Aorta (tissue), 5 donors: ENCODE measurements around the gene MTCL3.

ENCODE experiments used
- ATAC-seq: fragments of 200-7000 bp; cut with Tn5 transposase; one replicate; pipeline ENCODE4 v1.9.1; 2022; ENCODE audit warnings: moderate library complexity; ENCODE audit not compliant: low FRiP score
- DNase-seq, 2 donors: peaks; one replicate each; pipeline ENCODE4 v3.0.0-alpha.2; 2020
- H3K27ac ChIP-seq, 2 donors: one replicate each; pipeline ENCODE4 v1.5.1; 2013; ENCODE audit warnings: low read length in 2 of 2, mild to moderate bottlenecking in 2 of 2, moderate library complexity in 2 of 2, control low read depth in 1 of 2, inconsistent platforms in 1 of 2, low read depth in 1 of 2
- H3K27me3 ChIP-seq, 2 donors: one replicate each; pipeline ENCODE4 v1.6.1; 2013; ENCODE audit warnings: control low read depth in 1 of 2, low read length in 1 of 2, mild to moderate bottlenecking in 1 of 2, moderate library complexity in 1 of 2; ENCODE audit not compliant: insufficient read depth in 2 of 2, control insufficient read depth in 1 of 2
- H3K36me3 ChIP-seq, 2 donors: one replicate each; pipeline ENCODE4 v1.6.1; 2013; ENCODE audit warnings: control low read depth in 1 of 2, low read length in 1 of 2, mild to moderate bottlenecking in 1 of 2; ENCODE audit not compliant: insufficient read depth in 2 of 2, control insufficient read depth in 1 of 2
- H3K4me1 ChIP-seq, 2 donors: one replicate each; pipeline ENCODE4 v1.6.1; 2013; ENCODE audit warnings: low read length in 2 of 2, control low read depth in 1 of 2, mild to moderate bottlenecking in 1 of 2, moderate library complexity in 1 of 2; ENCODE audit not compliant: insufficient read depth in 2 of 2, control insufficient read depth in 1 of 2
- H3K4me3 ChIP-seq, 2 donors: one replicate each; pipeline ENCODE4 v1.5.1; 2013; ENCODE audit warnings: low read length in 2 of 2, control low read depth in 1 of 2, mild to moderate bottlenecking in 1 of 2
- H3K9me3 ChIP-seq: one replicate; pipeline ENCODE4 v1.6.1; 2013; ENCODE audit warnings: mild to moderate bottlenecking, low read length; ENCODE audit not compliant: control insufficient read depth
- WGBS, 2 donors: extraction: QIAGEN DNeasy Blood & Tissue Kit; methylation state at CpG; one replicate each; pipeline ENCODE4 v1.1.7; 2013; 5-methylcytosine and 5-hydroxymethylcytosine counted together
- intact Hi-C, 2 donors: fragments of 100-400 bp; cut with DNase I; formaldehyde crosslinking; loops; one replicate each; pipeline versions ENCODE4 v1.14.2 to v1.15.0; 2022
- donor health status: healthy with polysubstance abuse.
- donor health status: Bipolar disorder and iron deficiency.
- donor health status: DM: no; HTN: no; CAD: no.
- donor health status: DM: no; HTN: no; CAD: no.
- donor health status: DM: yes; HTN: yes; CAD: no.

The MTCL3 gene

DNA sequence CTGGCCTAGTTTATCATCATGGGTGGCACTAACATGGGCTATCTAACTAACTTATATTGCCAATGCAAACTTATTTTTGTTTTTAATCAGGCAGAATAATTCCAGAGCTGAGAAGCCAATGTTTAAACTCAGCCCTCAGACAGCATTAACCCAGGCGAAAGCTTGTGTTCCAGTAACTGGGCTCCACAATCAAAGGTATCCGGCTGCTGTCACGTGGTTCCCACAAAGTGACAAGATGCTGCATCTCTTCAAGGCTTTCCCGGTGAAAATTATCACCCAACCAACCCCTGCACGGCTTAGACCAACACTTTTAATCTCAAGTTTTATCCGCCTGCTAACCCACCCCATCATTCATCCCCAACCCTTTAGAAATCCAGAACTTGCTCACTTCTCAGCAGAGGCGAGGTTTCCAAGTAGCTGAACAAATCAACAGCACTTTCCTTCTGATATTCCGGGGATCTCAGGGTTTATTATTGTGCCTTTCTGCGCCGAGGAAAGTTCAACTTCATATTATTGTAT is 885 bp downstream of the MTCL3 start:
- no peak for DNase-seq
- Histone ChIP-seq H3K27ac (no peak overlapping the region), H3K36me3 (no peaks in the 10 kb centered on the region), H3K27me3 (no peaks in the 10 kb centered on the region), H3K4me3 (no peak overlapping the region), H3K9me3 (no peaks in the 10 kb centered on the region), H3K4me1 (no peaks in the 10 kb centered on the region)
- intact Hi-C loops, result loop anchor here in 1 of 2 donors (10.0 kb wide), 1 partner anchor 173 kb away; the partner anchor contains the start of gene ECHDC1
- no peak for ATAC-seq
- 5 to 7% methylated on average over 10 of the region's 10 CpGs for WGBS, 2 donors

DNA sequence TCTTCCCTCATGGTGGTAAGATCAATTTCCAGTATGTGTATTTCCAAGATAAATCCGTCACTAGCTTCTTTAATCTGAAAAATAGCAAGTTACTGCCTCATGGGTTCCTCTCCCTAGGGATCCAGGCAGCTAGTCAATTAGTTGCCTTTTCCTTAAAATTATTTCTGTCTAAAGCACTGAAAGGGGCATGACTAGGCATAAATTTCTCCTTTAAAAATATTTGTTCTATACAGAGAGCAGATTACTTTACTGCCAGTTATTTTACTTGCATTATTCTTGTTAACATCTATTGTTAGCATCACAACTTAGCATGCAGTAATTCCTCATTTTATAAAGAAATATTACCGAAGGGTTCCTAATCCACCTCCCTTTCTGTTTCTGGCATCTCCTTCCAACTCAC is 1.4 kb downstream of the MTCL3 start:
- Histone ChIP-seq H3K27ac (no peak overlapping the region), H3K4me1 (no peaks in the 10 kb centered on the region), H3K9me3 (no peaks in the 10 kb centered on the region), H3K36me3 (no peaks in the 10 kb centered on the region), H3K4me3 (no peak overlapping the region), H3K27me3 (no peaks in the 10 kb centered on the region)
- DNase-seq (no peak), ATAC-seq (no peak)
- 59 to 65% methylated on average over 2 of the region's 2 CpGs for WGBS, 2 donors
- intact Hi-C loops, result loop anchor here in 1 of 2 donors (10.0 kb wide), 1 partner anchor 173 kb away; the partner anchor contains the start of gene ECHDC1

- no peaks in the 10 kb centered on the region for H3K9me3 ChIP-seq
- intact Hi-C loops, result loop anchor here in 1 of 2 donors (10.0 kb wide), 1 partner anchor 172 kb away; the partner anchor contains the start of gene ECHDC1
- WGBS, 2 donors, result 11 to 12% methylated on average over 6 of the region's 6 CpGs
- no peaks in the 10 kb centered on the region for H3K36me3 ChIP-seq
- H3K27ac ChIP-seq, result no peak overlapping the region
- no peaks in the 10 kb centered on the region for H3K4me1 ChIP-seq
- DNase-seq (no peak), ATAC-seq (no peak)
- peak overlapping the region in 1 of 2 donors; percentile 51 for H3K4me3 ChIP-seq
- no peaks in the 10 kb centered on the region for H3K27me3 ChIP-seq
Measured at GRCh38 chr6:127516662-127517273, 2.4 kb downstream of the MTCL3 start.

- Histone ChIP-seq H3K27me3 (no peaks in the 10 kb centered on the region), H3K36me3 (no peaks in the 10 kb centered on the region), H3K4me3 (peak overlapping the region; percentile 44 to 51), H3K27ac (no peak overlapping the region), H3K4me1 (no peaks in the 10 kb centered on the region), H3K9me3 (no peaks in the 10 kb centered on the region)
- peak; percentile 63 to 85 for DNase-seq
- intact Hi-C loops, result loop anchor here in 1 of 2 donors (10.0 kb wide), 1 partner anchor 171 kb away; the partner anchor contains the start of gene ECHDC1
- ATAC-seq, result peak; percentile 90
- 1% methylated on average over 53 to 76 of the region's 76 CpGs for WGBS, 2 donors
Measured at GRCh38 chr6:127515794-127516661, 3.1 kb downstream of the MTCL3 start.

DNA sequence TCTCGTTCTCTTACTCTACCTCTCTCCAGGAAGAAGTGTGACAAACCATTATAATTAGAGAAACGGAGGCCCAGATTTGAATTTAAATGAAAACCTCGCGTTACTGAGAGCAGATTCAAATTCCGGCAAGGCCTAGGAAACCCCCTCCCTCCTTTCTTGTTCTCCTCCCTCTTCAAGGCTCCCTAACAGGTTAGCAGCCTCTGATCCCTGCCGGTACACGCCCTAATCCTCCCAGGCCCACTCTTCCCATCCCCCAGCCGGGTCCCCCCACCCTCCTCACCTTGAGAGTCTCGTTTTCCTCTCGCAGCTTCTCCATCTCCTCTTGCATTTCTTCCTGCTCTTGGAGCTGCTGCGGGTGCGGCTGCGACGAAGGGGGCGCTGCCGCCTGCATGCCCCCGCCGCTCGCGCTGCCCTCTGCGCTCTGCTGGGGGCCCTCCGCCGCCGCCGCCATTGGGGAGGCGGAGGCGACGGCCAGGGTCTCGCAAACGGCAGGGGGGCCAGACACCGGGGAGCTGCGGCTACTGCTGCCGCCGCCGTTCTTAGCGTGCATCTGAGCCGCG is 3.8 kb downstream of the MTCL3 start:
- DNase-seq, result no peak
- H3K36me3 ChIP-seq, result no peaks in the 10 kb centered on the region
- no peak overlapping the region for H3K27ac ChIP-seq
- H3K4me1 ChIP-seq, result no peaks in the 10 kb centered on the region
- H3K4me3 ChIP-seq, result peak overlapping the region; percentile 44 to 51
- 0 to 1% methylated on average over 34 to 38 of the region's 38 CpGs for WGBS, 2 donors
- ATAC-seq, result no peak
- H3K27me3 ChIP-seq, result no peaks in the 10 kb centered on the region
- intact Hi-C loops, result loop anchor here in 1 of 2 donors (10.0 kb wide), 1 partner anchor 171 kb away; the partner anchor contains the start of gene ECHDC1
- H3K9me3 ChIP-seq, result no peaks in the 10 kb centered on the region

GRCh38 chr6:127514773-127515227 is 4.3 kb downstream of the MTCL3 start:
- Histone ChIP-seq H3K27me3 (no peaks in the 10 kb centered on the region), H3K9me3 (no peaks in the 10 kb centered on the region), H3K27ac (no peak overlapping the region), H3K4me3 (peak overlapping the region in 1 of 2 donors; percentile 51), H3K4me1 (no peaks in the 10 kb centered on the region), H3K36me3 (no peaks in the 10 kb centered on the region)
- WGBS, 2 donors, result 1 to 2% methylated on average over 32 of the region's 32 CpGs
- intact Hi-C loops, result loop anchor here in 1 of 2 donors (10.0 kb wide), 1 partner anchor 170 kb away; the partner anchor contains the start of gene ECHDC1
- DNase-seq, result peak in 1 of 2 donors; percentile 79
- no peak for ATAC-seq

DNA sequence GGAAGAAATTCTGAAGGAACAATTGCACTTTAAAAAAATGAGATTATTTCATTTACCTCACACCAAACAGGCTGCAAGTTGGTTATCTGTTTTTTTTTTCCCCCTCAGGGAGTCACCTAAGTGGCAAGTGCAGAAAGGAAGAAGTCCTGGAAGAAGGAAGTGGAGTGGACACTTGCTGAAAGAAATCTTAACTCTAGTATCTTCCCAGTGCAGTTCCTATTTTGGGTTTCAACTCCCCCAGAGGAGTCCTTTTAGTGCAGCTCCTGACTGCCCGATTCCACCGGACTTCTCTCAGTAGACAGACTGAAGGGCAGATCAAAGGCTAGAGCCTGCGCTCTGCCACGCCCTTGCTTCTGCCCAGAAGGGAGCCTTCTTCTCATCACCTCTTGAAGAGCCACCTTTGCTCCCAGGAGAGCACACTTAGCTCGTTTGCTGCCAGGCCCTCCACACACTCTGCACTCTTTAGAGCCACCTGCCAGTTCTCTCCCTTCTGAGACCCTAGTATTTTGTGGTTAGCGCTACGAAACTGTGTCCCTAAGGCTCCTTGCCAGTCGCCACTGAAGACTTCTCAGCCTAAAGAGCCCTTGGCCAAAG is 4.9 kb downstream of the MTCL3 start:
- H3K4me1 ChIP-seq, result no peaks in the 10 kb centered on the region
- ATAC-seq (no peak), DNase-seq (no peak)
- no peak overlapping the region for H3K4me3 ChIP-seq
- H3K27me3 ChIP-seq, result no peaks in the 10 kb centered on the region
- intact Hi-C loops, result loop anchor here in 1 of 2 donors (10.0 kb wide), 1 partner anchor 169 kb away; the partner anchor contains the start of gene ECHDC1
- H3K9me3 ChIP-seq, result no peaks in the 10 kb centered on the region
- WGBS, 2 donors, result 11 to 18% methylated on average over 8 of the region's 8 CpGs
- no peak overlapping the region for H3K27ac ChIP-seq
- no peaks in the 10 kb centered on the region for H3K36me3 ChIP-seq

- intact Hi-C loops, result loop anchor here in 1 of 2 donors (10.0 kb wide), 1 partner anchor 169 kb away; the partner anchor contains the start of gene ECHDC1
- Histone ChIP-seq H3K27me3 (no peaks in the 10 kb centered on the region), H3K9me3 (no peaks in the 10 kb centered on the region), H3K4me3 (no peak overlapping the region), H3K36me3 (no peaks in the 10 kb centered on the region), H3K4me1 (no peaks in the 10 kb centered on the region), H3K27ac (no peak overlapping the region)
- DNase-seq (no peak), ATAC-seq (no peak)
Measured at GRCh38 chr6:127513425-127513824, 5.7 kb downstream of the MTCL3 start.
